ENCODE measurements around the gene DNM2. TPM values are rescaled to one million over a fixed set of nuclear protein-coding genes. Genes with fewer than 3 reads are reported as not detected.
"Not testable (repeated sequence)": the region's sequence is repeated elsewhere in the genome, so short reads cannot be mapped to it uniquely, and the experiment has no call there.

Gene DNM2
- total RNA-seq, 6 donors from 2014 or later: 238 to 744 (median 318) TPM

DNA sequence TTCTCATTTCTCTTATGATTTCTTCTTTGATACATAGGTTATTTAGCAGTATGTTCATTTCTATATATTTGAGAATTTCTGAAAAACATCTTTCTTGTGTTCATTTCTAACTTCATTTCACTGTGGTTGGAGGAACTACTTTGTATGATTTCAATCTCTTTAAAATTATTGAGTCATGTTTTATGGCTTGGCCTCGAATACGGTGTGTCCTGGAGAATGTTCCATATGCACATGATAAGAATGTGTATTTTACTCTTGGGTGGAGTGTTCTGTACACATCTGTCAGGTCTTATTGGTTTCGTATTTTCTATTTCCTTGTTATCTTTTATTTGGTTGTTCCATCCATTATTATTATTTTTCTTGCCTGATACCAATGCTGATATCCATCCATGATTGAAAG, 22.9 kb downstream of the DNM2 start:
- ATAC-seq (ENCODE audit: low FRiP score in 2 of 2) (no peak), DNase-seq (no peak)
- 66 to 71% methylated on average over 3 of the region's 3 CpGs for WGBS, 2 donors
- peak overlapping the region; percentile 37 to 91 (median 74) for H3K27ac ChIP-seq
- TF ChIP-seq POLR2A (IDR thresholded peaks at IDR 0.05): no peak
- TF ChIP-seq, protein P1, sequence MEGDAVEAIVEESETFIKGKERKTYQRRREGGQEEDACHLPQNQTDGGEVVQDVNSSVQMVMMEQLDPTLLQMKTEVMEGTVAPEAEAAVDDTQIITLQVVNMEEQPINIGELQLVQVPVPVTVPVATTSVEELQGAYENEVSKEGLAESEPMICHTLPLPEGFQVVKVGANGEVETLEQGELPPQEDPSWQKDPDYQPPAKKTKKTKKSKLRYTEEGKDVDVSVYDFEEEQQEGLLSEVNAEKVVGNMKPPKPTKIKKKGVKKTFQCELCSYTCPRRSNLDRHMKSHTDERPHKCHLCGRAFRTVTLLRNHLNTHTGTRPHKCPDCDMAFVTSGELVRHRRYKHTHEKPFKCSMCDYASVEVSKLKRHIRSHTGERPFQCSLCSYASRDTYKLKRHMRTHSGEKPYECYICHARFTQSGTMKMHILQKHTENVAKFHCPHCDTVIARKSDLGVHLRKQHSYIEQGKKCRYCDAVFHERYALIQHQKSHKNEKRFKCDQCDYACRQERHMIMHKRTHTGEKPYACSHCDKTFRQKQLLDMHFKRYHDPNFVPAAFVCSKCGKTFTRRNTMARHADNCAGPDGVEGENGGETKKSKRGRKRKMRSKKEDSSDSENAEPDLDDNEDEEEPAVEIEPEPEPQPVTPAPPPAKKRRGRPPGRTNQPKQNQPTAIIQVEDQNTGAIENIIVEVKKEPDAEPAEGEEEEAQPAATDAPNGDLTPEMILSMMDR (IDR thresholded peaks at IDR 0.05): no peak
- no peak for TF ChIP-seq POLR2AphosphoS5 (IDR thresholded peaks at IDR 0.05)
- TF ChIP-seq EP300 (IDR thresholded peaks at IDR 0.05): peak in 2 of 4 donors; percentile 84 to 86
- no peaks in the 10 kb centered on the region for H3K9me3 ChIP-seq
- H3K4me3 ChIP-seq: no peak overlapping the region
- no peaks in the 10 kb centered on the region for H3K36me3 ChIP-seq
- no peaks in the 10 kb centered on the region for H3K27me3 ChIP-seq
- H3K4me1 ChIP-seq: peaks cover 56 to 96% (median 76%) of the 10 kb centered on the region in 4 donors

DNA sequence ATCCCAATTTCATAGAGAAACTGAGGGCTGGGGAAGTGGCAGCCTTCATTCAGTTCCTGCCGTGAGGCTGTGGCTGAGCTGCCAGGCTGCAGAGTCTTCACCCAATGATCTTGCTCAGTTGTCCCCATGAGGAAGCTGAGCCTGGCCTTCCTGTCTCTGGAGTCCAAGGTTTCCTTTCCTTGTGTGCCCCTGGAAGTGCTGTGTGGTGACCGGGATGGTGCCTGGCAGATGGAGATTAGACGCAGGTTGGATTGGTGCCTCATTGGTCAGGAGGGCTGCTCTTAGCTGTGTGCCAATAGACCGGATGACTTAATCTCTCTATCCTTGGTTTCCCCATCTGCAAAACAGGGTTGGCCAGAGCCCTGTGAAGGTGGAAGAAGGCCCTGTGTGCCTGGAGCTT, 24.6 kb downstream of the DNM2 start:
- Histone ChIP-seq H3K27me3 (no peaks in the 10 kb centered on the region), H3K9me3 (no peaks in the 10 kb centered on the region), H3K27ac (peak overlapping the region; percentile 16 to 91 (median 78)), H3K4me1 (peaks cover 48 to 94% (median 67%) of the 10 kb centered on the region in 4 donors), H3K36me3 (no peaks in the 10 kb centered on the region), H3K4me3 (no peak overlapping the region)
- WGBS, 2 donors: 47 to 84% methylated on average over 3 to 4 of the region's 4 CpGs
- DNase-seq (no peak), ATAC-seq (ENCODE audit: low FRiP score in 2 of 2) (no peak)
- TF ChIP-seq POLR2AphosphoS5 (IDR thresholded peaks at IDR 0.05) (no peak), POLR2A (IDR thresholded peaks at IDR 0.05) (no peak), EP300 (IDR thresholded peaks at IDR 0.05) (no peak)

DNA sequence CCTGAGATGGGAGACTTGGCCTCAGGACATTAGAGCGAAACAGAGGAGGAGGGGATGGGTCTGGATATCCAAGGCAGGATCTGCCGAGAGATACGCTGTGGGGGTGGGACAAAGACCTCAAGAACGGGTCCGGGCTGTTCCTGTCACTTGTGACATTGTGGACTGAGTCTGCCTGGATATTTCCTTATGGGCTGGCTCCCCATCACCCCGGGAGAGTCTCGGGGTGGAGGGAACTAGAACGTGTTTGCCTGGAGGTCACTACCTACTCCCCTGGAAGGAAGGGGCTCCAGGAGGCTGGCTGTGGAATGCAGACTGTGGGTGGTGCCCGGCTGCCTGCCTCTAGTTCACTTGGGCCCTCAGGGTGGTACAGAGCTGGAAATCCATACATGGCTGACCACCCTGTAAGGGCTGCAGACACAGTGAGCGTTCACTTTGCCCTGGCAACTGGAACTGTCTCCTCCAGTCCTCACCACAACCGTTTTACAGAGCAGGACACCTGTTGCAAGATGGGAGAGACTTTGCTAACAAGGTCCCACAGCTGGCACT, 26.4 kb downstream of the DNM2 start:
- Histone ChIP-seq H3K27ac (peak overlapping the region; percentile 47 to 91 (median 78)), H3K27me3 (no peaks in the 10 kb centered on the region), H3K4me3 (no peak overlapping the region), H3K36me3 (no peaks in the 10 kb centered on the region), H3K9me3 (no peaks in the 10 kb centered on the region), H3K4me1 (peaks cover 55 to 96% (median 76%) of the 10 kb centered on the region in 4 donors)
- TF ChIP-seq, protein P1 (IDR thresholded peaks at IDR 0.05): no peak
- no peak for TF ChIP-seq POLR2A (IDR thresholded peaks at IDR 0.05)
- TF ChIP-seq POLR2AphosphoS5 (IDR thresholded peaks at IDR 0.05): no peak
- no peak for TF ChIP-seq EP300 (IDR thresholded peaks at IDR 0.05)
- 61 to 69% methylated on average over 7 to 11 of the region's 11 CpGs for WGBS, 2 donors
- no peak for DNase-seq
- no peak for ATAC-seq (ENCODE audit: low FRiP score in 2 of 2)

DNA sequence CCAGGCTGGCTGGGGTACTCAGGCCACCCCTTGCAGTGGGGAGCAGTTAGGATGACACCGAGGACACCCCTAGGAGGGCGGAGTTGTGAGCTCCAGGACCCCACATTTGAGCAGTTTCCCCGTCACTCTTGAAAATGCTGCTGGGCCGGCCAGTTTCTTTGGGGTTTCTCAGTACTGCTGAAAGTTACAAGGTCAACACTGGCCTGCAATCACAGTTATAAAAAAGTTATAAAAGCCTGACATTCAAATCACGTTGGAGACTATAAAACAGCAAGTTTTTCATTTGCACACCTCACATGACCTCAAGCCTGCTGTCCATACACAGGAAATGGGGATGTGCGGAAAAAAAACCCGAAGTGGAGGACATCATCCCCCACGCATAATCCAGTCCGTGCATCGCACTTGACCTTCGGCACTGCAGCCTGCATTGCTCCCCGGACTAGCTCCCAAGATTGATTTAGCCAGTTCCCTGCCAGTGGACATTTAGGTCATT, 27.0 kb downstream of the DNM2 start:
- Histone ChIP-seq H3K27me3 (no peaks in the 10 kb centered on the region), H3K4me3 (no peak overlapping the region), H3K27ac (peak overlapping the region; percentile 47 to 91 (median 78)), H3K36me3 (no peaks in the 10 kb centered on the region), H3K9me3 (no peaks in the 10 kb centered on the region), H3K4me1 (peaks cover 60 to 97% (median 78%) of the 10 kb centered on the region in 4 donors)
- WGBS, 2 donors: 70 to 82% methylated on average over 12 of the region's 12 CpGs
- DNase-seq (no peak), ATAC-seq (ENCODE audit: low FRiP score in 2 of 2) (no peak)
- TF ChIP-seq, protein P1 (IDR thresholded peaks at IDR 0.05): no peak
- TF ChIP-seq POLR2AphosphoS5 (IDR thresholded peaks at IDR 0.05): no peak
- TF ChIP-seq POLR2A (IDR thresholded peaks at IDR 0.05): no peak
- TF ChIP-seq EP300 (IDR thresholded peaks at IDR 0.05): no peak

DNA sequence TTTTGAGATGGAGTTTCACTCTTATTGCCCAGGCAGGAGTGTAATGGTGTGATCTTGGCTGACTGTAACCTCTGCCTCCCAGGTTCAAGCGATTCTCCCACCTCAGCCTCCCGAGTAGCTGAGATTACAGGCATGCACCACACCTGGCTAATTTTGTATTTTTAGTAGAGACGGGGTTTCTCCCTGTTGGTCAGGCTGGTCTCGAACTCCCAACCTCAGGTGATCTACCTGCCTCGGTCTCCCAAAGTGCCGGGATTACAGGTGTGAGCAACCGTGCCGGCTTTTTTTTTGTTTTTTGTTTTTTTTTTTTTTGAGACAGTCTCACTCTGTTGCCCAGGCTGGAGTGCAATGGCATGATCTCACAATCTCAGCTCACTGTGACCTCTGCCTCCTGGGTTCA, 28.6 kb downstream of the DNM2 start:
- H3K27me3 ChIP-seq; H3K4me3 ChIP-seq; H3K9me3 ChIP-seq; DNase-seq; ATAC-seq (ENCODE audit: low FRiP score in 2 of 2); H3K36me3 ChIP-seq: not testable (repeated sequence)
- Histone ChIP-seq H3K4me1 (peaks cover 76 to 98% (median 82%) of the 10 kb centered on the region in 4 donors), H3K27ac (peak overlapping the region in 2 of 4 donors; percentile 91 to 93)
- 87 to 92% methylated on average over 8 of the region's 8 CpGs for WGBS, 2 donors

DNA sequence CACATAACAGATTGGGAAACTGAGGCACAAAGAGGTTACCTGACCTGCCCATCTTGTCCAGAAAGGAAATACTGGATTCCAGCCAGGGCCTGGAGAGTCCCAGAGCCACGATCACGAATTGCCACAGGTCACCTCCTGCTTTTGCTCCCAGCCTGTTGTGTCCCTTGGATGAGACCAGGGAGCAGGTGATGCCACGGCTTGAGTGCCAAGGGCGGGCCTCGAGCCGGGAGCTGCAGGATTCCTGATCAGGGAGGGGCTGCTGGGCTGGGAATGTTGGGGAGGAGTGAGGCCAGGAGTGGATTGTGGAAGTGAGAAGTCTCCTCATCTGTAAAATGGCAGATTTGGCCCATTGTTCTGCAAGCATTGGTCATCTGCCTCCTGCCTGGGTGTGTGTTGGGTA, 29.4 kb downstream of the DNM2 start:
- Histone ChIP-seq H3K36me3 (no peaks in the 10 kb centered on the region), H3K4me1 (peaks cover 76 to 98% (median 82%) of the 10 kb centered on the region in 4 donors), H3K4me3 (no peak overlapping the region), H3K27me3 (no peaks in the 10 kb centered on the region), H3K9me3 (no peaks in the 10 kb centered on the region), H3K27ac (peak overlapping the region; percentile 81 to 93 (median 90))
- TF ChIP-seq POLR2A (IDR thresholded peaks at IDR 0.05): peak in 1 of 4 donors; percentile 3
- TF ChIP-seq, protein P1 (IDR thresholded peaks at IDR 0.05): no peak
- DNase-seq (peak in 1 of 2 donors; percentile 59), ATAC-seq (ENCODE audit: low FRiP score in 2 of 2) (no peak)
- 41 to 65% methylated on average over 6 of the region's 6 CpGs for WGBS, 2 donors
